HCEC 1CT (cell line): ENCODE results near the gene OR2M7.
"Not testable (repeated sequence)": the region's sequence is repeated elsewhere in the genome, so short reads cannot be mapped to it uniquely, and the experiment has no call there.

Source experiments
- DNase-seq: peaks from one replicate; pipeline ENCODE4 v3.0.0-alpha.2; 2017

Gene OR2M7

GRCh38 chr1:248324468-248324867, at the start of gene OR2M7:
Gene OR2M7 (minus strand): TSS chr1:248324568. CDS start chr1:248324568, 0 bp downstream.
- no peak for DNase-seq

DNA sequence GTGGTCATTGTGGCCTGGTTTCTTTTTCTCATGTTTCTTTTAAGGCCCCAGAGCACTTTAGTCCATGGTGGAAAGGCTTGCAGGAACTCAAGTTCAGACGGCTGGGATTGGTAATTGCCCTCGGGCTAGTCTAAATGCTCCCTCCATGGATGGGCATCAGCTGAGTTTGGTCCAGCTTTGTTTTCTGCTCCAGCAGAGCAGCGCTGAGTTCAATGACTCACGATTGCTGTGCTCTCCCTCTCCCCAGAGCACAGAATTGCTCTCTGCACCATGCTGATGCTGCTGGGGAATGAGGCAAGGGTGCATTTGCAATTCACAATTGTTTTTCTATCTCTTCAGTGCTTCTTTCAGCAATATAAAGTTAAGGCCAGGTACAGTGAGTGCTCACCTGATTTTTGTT, 49.4 kb upstream of the OR2M7 start:
- DNase-seq, result no peak

- no peak for DNase-seq
These were observed 48.0 kb upstream of the OR2M7 start for GRCh38 chr1:248372394-248372793.

DNA sequence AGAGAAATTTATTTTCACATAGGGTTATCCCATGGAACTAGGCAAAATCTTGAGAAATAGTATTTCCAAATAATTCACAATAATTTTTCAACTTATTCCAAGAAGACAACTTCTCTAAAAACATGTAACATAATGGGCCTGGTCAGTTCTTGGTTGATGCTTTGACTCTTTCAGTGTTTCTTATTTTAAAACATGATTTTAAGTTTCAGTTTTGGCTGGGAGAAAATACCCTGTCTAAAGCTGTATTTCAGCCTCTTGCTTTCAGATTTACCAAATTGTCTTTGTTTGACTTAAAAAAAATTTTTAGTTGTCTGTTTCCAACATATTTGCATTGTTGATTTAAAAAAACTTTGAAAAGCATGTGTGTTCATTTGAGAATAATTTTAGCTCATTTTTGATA, 42.2 kb upstream of the OR2M7 start:
- DNase-seq, result no peak

DNA sequence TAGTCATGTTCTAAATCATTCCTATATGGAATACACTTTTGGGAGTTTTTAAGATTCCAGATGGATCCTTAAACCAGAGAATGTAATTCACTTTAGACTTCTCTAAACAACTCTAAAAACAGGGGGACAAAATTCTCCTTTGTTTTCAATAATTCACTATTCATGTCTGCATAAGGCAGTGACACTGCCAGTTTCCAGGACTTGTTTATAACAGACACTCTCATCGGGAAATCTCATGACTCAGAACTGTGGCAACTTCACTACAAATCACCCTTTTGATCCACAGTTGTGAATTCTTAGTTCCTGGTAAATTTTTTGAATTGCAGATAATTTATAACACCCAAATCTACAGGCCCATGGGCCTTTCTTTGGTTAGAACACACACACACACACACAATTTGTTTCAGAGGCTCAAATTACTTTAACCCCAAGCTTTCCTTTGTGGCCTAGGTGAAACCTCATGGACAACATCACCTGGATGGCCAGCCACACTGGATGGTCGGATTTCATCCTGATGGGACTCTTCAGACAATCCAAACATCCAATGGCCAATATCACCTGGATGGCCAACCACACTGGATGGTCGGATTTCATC, 36.9 kb upstream of the OR2M7 start, which contains the start of gene OR2T4:
Gene OR2T4, plus strand, starts transcription at position 545 of the 595 bp plus-strand sequence. Its CDS starts 0 bp downstream, at position 545.
- no peak for DNase-seq

DNA sequence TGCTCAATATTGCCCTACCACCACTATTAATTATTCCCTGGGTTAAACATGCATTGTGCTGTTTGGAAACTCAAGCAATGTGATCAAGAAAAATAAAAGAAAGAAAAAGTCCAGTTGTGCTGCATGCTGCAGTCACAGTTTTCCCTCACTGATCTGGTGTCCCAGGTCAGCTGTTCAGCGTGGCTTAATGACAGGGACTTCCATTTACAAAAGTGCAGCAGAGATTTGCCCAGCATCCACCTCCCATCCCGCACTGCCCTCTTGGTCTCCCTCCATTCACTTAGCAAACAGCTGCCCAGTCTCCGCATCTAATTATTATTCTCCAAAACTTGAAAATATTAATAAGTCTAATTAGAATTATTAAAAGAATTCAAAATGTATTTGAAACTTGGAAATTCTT, 35.0 kb upstream of the OR2M7 start:
- DNase-seq, result no peak

DNA sequence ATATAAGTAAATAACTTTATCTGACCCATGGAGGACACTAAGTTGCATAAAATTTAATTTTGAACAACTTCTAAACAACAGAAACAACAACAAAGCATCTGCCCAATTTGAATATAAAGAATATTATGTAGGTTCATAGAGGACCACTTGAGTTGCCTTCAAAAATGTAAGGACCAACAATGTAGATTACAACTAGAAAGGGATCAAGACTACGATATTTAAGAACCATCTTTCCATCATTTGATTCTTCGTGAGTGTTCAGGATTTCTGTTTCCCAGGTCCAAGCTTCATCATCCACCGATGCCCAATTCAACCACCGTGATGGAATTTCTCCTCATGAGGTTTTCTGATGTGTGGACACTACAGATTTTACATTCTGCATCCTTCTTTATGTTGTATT, 24.1 kb upstream of the OR2M7 start, which contains the start of gene OR14C36:
Gene OR14C36, plus strand, starts transcription at position 301 of the 400 bp plus-strand sequence. Its CDS starts 0 bp downstream, at position 301.
- DNase-seq, result no peak

DNA sequence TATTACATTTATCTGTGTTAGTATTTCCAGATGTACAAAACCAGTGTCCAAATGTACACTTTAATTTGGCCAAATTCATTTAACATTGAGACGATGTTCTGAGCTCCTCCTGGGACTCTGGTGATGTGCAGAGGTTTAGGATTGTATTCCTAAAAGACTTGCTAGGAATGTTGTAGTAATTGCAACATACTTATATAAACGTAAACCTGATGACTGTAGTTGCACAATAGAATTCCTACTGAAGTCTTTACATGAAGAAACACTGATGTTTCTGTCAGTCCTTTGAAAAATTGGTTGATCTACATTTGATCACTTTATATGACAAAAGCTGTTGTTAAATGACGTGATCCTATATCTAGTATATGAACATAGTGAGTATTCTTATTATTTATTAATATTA, 19.1 kb upstream of the OR2M7 start:
- no peak for DNase-seq

- DNase-seq, result no peak
These were observed 7.6 kb downstream of the OR2M7 start for GRCh38 chr1:248316796-248317195.

DNA sequence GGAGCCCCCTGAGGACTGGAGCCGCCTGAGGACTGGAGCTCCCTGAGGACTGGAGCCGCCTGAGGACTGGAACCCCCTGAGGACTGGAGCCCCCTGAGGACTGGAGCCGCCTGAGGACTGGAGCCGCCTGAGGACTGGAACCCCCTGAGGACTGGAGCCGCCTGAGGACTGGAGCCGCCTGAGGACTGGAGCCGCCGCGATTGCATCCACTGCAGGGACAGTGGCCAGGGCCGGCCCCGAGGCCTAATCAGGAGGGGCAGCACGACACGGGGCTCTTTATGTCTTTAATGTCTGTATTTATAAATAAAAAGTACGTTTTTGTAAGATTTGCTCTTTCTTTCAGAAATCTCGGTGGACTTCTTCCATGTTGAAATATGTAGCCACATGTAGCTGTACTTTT, 17.6 kb downstream of the OR2M7 start:
- DNase-seq, result not testable (repeated sequence)

GRCh38 chr1:248306103-248306502, 18.3 kb downstream of the OR2M7 start:
- DNase-seq, result no peak

- not testable (repeated sequence) for DNase-seq
These were observed 18.7 kb downstream of the OR2M7 start for GRCh38 chr1:248305672-248306071.

DNA sequence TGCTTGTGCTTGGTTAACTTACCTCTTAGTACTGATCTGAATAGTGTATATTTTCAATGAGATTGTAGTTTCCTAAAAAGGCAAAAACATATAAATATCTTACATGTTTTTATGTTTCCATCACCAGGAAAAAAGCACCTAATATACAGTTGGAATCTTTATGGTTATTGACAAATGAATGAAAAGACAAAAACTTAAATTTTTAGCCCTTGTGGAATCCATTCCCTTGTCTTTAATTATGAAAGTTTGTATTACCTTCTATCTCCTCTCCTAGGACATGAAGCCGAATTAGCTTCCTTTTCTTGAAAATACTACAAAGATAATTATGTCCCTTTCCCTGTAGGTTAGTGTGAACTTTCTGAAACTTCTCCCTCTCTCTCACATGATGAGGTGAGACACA, 21.0 kb downstream of the OR2M7 start, which contains the start of gene OR2T12:
Gene OR2T12, minus strand, starts transcription at position 101 of the 400 bp plus-strand sequence. CDS start 7,846 bp downstream, outside the sequence.
- DNase-seq, result no peak

DNA sequence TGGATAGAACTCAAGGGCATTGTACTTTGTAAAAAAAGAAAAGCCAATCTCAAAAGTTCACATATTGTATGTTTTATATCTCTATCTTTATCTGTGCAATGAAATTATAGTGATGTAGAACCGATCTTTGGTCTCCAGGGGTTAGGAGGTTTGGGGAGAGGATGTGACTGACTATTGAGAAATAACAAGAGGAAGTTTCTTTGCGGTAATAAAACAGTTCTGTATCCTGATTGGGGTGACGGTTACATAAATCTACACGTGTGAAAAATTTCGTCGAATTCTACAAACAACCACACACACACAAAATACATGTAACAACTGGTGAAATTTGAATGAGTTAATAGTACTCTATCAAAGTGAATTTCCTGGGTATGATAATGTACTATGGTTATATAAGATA, 36.0 kb downstream of the OR2M7 start:
- DNase-seq, result no peak

GRCh38 chr1:248277876-248278275, 46.5 kb downstream of the OR2M7 start, which contains the start of gene OR2T33:
Gene OR2T33 (minus strand): TSS chr1:248277976. CDS start chr1:248273814, 4,162 bp downstream.
- DNase-seq, result no peak
